BLaER1 (cell line): ENCODE results near the gene LPP.

Experiments
- H3K27ac ChIP-seq: shearing (Covaris generic); formaldehyde crosslinking; 2 replicates; pipeline ENCODE4 v1.8.1; 2022
- H3K27me3 ChIP-seq: shearing (Covaris generic); formaldehyde crosslinking; 2 replicates; pipeline ENCODE4 v1.8.1; 2022
- H3K36me3 ChIP-seq: shearing (Covaris generic); formaldehyde crosslinking; 2 replicates; pipeline ENCODE4 v1.8.1; 2022
- H3K4me1 ChIP-seq: shearing (Covaris generic); formaldehyde crosslinking; 2 replicates; pipeline ENCODE4 v1.8.1; 2022
- H3K4me2 ChIP-seq: shearing (Covaris generic); formaldehyde crosslinking; 2 replicates; pipeline ENCODE4 v1.8.1; 2022
- H3K4me3 ChIP-seq: shearing (Covaris generic); formaldehyde crosslinking; 2 replicates; pipeline ENCODE4 v1.8.1; 2022
- H3K9ac ChIP-seq: shearing (Covaris generic); formaldehyde crosslinking; 2 replicates; pipeline ENCODE4 v1.8.1; 2022
- H3K9me3 ChIP-seq: shearing (Covaris generic); formaldehyde crosslinking; 2 replicates; pipeline ENCODE4 v1.8.1; 2022
- H4K20me1 ChIP-seq: shearing (Covaris generic); formaldehyde crosslinking; 2 replicates; pipeline ENCODE4 v1.8.1; 2022
- Cebpa-rat ChIP-seq: shearing (Covaris generic); IDR thresholded peaks from 2 replicates; pipeline ENCODE4 v1.8.1; 2022

LPP gene

GRCh38 chr3:188908002-188908850, 754.3 kb downstream of the LPP start:
- H4K20me1 ChIP-seq: no peaks in the 10 kb centered on the region
- H3K36me3 ChIP-seq: no peaks in the 10 kb centered on the region
- no peaks in the 10 kb centered on the region for H3K4me1 ChIP-seq
- no peak overlapping the region for H3K27ac ChIP-seq
- no peak overlapping the region for H3K4me3 ChIP-seq
- H3K4me2 ChIP-seq: no peak overlapping the region
- H3K9me3 ChIP-seq: no peaks in the 10 kb centered on the region
- no peak for TF ChIP-seq Cebpa-rat
- no peaks in the 10 kb centered on the region for H3K27me3 ChIP-seq
- no peak overlapping the region for H3K9ac ChIP-seq

- Histone ChIP-seq H3K36me3 (no peaks in the 10 kb centered on the region), H3K4me1 (peaks cover 3% of the 10 kb centered on the region), H4K20me1 (no peaks in the 10 kb centered on the region), H3K4me3 (no peak overlapping the region), H3K27me3 (no peaks in the 10 kb centered on the region), H3K4me2 (no peak overlapping the region), H3K9me3 (no peaks in the 10 kb centered on the region), H3K27ac (no peak overlapping the region), H3K9ac (no peak overlapping the region)
- TF ChIP-seq Cebpa-rat: no peak
These were observed 757.3 kb downstream of the LPP start for GRCh38 chr3:188911026-188911850.

- H3K9ac ChIP-seq: no peak overlapping the region
- H3K4me2 ChIP-seq: no peak overlapping the region
- H3K27ac ChIP-seq: no peak overlapping the region
- no peaks in the 10 kb centered on the region for H4K20me1 ChIP-seq
- H3K4me1 ChIP-seq: peaks cover 21% of the 10 kb centered on the region
- no peaks in the 10 kb centered on the region for H3K36me3 ChIP-seq
- no peak overlapping the region for H3K4me3 ChIP-seq
- no peaks in the 10 kb centered on the region for H3K9me3 ChIP-seq
- no peak for TF ChIP-seq Cebpa-rat
- H3K27me3 ChIP-seq: no peaks in the 10 kb centered on the region
These were observed 759.1 kb downstream of the LPP start for GRCh38 chr3:188913084-188913483.

- Histone ChIP-seq H3K27ac (no peak overlapping the region), H3K9me3 (no peaks in the 10 kb centered on the region; the same call in 1 of the 2 replicates), H3K4me1 (peaks cover 21% of the 10 kb centered on the region), H3K9ac (no peak overlapping the region), H3K27me3 (no peaks in the 10 kb centered on the region), H4K20me1 (no peaks in the 10 kb centered on the region), H3K36me3 (no peaks in the 10 kb centered on the region), H3K4me3 (no peak overlapping the region), H3K4me2 (no peak overlapping the region)
- no peak for TF ChIP-seq Cebpa-rat
These were observed 760.6 kb downstream of the LPP start for GRCh38 chr3:188914552-188914951.

GRCh38 chr3:188915127-188915526, 761.2 kb downstream of the LPP start:
- TF ChIP-seq Cebpa-rat: no peak
- Histone ChIP-seq H3K9me3 (no peaks in the 10 kb centered on the region; the same call in 1 of the 2 replicates), H3K36me3 (no peaks in the 10 kb centered on the region), H3K4me1 (peaks cover 21% of the 10 kb centered on the region), H3K4me3 (no peak overlapping the region), H3K9ac (no peak overlapping the region), H3K27ac (no peak overlapping the region), H4K20me1 (no peaks in the 10 kb centered on the region), H3K27me3 (no peaks in the 10 kb centered on the region), H3K4me2 (no peak overlapping the region)

GRCh38 chr3:188916934-188917401, 763.0 kb downstream of the LPP start:
- Histone ChIP-seq H3K27ac (no peak overlapping the region), H3K4me3 (no peak overlapping the region), H3K4me2 (peak overlapping the region; percentile 67), H3K36me3 (no peaks in the 10 kb centered on the region), H3K4me1 (peaks cover 21% of the 10 kb centered on the region), H3K9ac (no peak overlapping the region), H3K9me3 (no peaks in the 10 kb centered on the region; the same call in 1 of the 2 replicates), H4K20me1 (no peaks in the 10 kb centered on the region), H3K27me3 (no peaks in the 10 kb centered on the region)
- no peak for TF ChIP-seq Cebpa-rat

GRCh38 chr3:188918093-188918492, 764.1 kb downstream of the LPP start:
- Histone ChIP-seq H3K36me3 (no peaks in the 10 kb centered on the region), H4K20me1 (no peaks in the 10 kb centered on the region), H3K4me3 (no peak overlapping the region), H3K27me3 (no peaks in the 10 kb centered on the region), H3K27ac (no peak overlapping the region), H3K4me2 (peak overlapping the region; percentile 67; the same call in 1 of the 2 replicates), H3K9ac (no peak overlapping the region), H3K9me3 (no peaks in the 10 kb centered on the region; the same call in 1 of the 2 replicates), H3K4me1 (peaks cover 21% of the 10 kb centered on the region)
- no peak for TF ChIP-seq Cebpa-rat

GRCh38 chr3:188923671-188924070, 769.7 kb downstream of the LPP start:
- H4K20me1 ChIP-seq: no peaks in the 10 kb centered on the region
- no peaks in the 10 kb centered on the region for H3K4me1 ChIP-seq
- no peak overlapping the region for H3K4me3 ChIP-seq
- H3K27ac ChIP-seq: no peak overlapping the region
- no peaks in the 10 kb centered on the region for H3K36me3 ChIP-seq
- H3K9me3 ChIP-seq: no peaks in the 10 kb centered on the region; the same call in 1 of the 2 replicates
- H3K9ac ChIP-seq: no peak overlapping the region
- TF ChIP-seq Cebpa-rat: no peak
- no peak overlapping the region for H3K4me2 ChIP-seq
- H3K27me3 ChIP-seq: no peaks in the 10 kb centered on the region

- no peak overlapping the region for H3K9ac ChIP-seq
- peaks cover 11% of the 10 kb centered on the region for H3K4me1 ChIP-seq
- H3K4me2 ChIP-seq: no peak overlapping the region
- H3K27ac ChIP-seq: no peak overlapping the region
- no peak for TF ChIP-seq Cebpa-rat
- H3K36me3 ChIP-seq: no peaks in the 10 kb centered on the region
- H4K20me1 ChIP-seq: no peaks in the 10 kb centered on the region
- no peaks in the 10 kb centered on the region for H3K9me3 ChIP-seq
- H3K4me3 ChIP-seq: no peak overlapping the region
- H3K27me3 ChIP-seq: no peaks in the 10 kb centered on the region
These were observed 771.4 kb downstream of the LPP start for GRCh38 chr3:188925376-188925775.

GRCh38 chr3:188926111-188926510, 772.2 kb downstream of the LPP start:
- no peaks in the 10 kb centered on the region for H4K20me1 ChIP-seq
- no peak overlapping the region for H3K4me2 ChIP-seq
- no peak overlapping the region for H3K27ac ChIP-seq
- H3K9me3 ChIP-seq: no peaks in the 10 kb centered on the region
- TF ChIP-seq Cebpa-rat: no peak
- no peak overlapping the region for H3K4me3 ChIP-seq
- H3K27me3 ChIP-seq: no peaks in the 10 kb centered on the region
- no peaks in the 10 kb centered on the region for H3K36me3 ChIP-seq
- peaks cover 19% of the 10 kb centered on the region for H3K4me1 ChIP-seq
- no peak overlapping the region for H3K9ac ChIP-seq
